ENCODE results near the gene MTSS2.

Gene MTSS2

DNA sequence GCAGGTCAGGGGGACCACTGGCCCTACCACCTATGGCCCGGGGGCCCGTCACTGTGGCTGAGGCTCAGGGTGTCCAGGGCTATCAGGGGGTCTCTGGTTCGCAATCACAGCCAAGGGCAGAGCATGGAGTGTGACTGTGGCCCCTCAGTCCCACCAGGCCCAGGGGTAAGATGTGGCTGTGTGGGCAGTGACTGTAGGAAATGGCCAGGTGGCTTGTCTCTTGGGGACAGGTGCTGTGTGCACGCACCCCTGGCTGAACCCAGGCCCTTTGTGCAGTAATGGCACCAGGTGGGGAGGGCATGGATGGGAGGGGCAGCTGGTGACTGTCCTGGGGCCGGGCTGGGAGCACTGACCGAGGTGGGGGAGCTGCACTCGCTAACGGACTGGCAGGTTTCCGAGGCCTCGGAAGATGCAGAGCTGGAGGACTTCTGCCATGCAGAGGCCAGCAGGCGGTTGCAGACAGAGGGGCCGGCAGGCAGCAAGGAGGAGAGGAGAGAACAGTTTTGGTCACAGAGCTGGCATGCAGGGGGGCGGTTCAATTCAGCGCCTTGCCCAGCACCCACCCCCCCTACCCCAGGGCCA, 20.6 kb downstream of the MTSS2 start:
- H3K4ac ChIP-seq (ENCODE audit: low read depth, low read length) = no peak overlapping the region
- H3K4me3 ChIP-seq (ENCODE audit: low read length) = no peak overlapping the region
- H3K4me2 ChIP-seq (ENCODE audit: low read length) = no peak overlapping the region
- no peak overlapping the region for H4K8ac ChIP-seq (ENCODE audit: low read depth, low read length)
- no peak overlapping the region for H3K56ac ChIP-seq (ENCODE audit: low read length)
- no peak overlapping the region for H2BK15ac ChIP-seq (replicated peaks; ENCODE audit: low read depth)
- H2BK5ac ChIP-seq (ENCODE audit: low read length) = no peak overlapping the region
- H3K79me2 ChIP-seq (ENCODE audit: control insufficient read depth, insufficient read depth, low read length) = no peaks in the 10 kb centered on the region
- H3K36me3 ChIP-seq (ENCODE audit: control insufficient read depth, insufficient read depth, low read length) = no peaks in the 10 kb centered on the region
- no peak overlapping the region for H3K27ac ChIP-seq (ENCODE audit: low read depth, low read length)
- no peaks in the 10 kb centered on the region for H3K79me1 ChIP-seq (ENCODE audit: low read length)
- H3K18ac ChIP-seq (ENCODE audit: low read length) = no peak overlapping the region
- H4K5ac ChIP-seq (ENCODE audit: low read length) = no peak overlapping the region
- H3K9ac ChIP-seq (ENCODE audit: low read length) = no peak overlapping the region
- no peak overlapping the region for H2BK120ac ChIP-seq (ENCODE audit: low read depth, low read length)
- H3K4me1 ChIP-seq (ENCODE audit: control insufficient read depth, low read depth, low read length) = peaks cover 2% of the 10 kb centered on the region
- no CpG with 5 or more reads among the region's 14 CpGs for WGBS (ENCODE audit: extremely low coverage, insufficient coverage, low lambda C conversion rate)
- no peak for DNase-seq
- no peak overlapping the region for H3K23ac ChIP-seq (ENCODE audit: low read length)
- no peaks in the 10 kb centered on the region for H3K27me3 ChIP-seq (ENCODE audit: insufficient read depth, low read length, poor library complexity)
- H2AK5ac ChIP-seq (ENCODE audit: low read length) = no peak overlapping the region

DNA sequence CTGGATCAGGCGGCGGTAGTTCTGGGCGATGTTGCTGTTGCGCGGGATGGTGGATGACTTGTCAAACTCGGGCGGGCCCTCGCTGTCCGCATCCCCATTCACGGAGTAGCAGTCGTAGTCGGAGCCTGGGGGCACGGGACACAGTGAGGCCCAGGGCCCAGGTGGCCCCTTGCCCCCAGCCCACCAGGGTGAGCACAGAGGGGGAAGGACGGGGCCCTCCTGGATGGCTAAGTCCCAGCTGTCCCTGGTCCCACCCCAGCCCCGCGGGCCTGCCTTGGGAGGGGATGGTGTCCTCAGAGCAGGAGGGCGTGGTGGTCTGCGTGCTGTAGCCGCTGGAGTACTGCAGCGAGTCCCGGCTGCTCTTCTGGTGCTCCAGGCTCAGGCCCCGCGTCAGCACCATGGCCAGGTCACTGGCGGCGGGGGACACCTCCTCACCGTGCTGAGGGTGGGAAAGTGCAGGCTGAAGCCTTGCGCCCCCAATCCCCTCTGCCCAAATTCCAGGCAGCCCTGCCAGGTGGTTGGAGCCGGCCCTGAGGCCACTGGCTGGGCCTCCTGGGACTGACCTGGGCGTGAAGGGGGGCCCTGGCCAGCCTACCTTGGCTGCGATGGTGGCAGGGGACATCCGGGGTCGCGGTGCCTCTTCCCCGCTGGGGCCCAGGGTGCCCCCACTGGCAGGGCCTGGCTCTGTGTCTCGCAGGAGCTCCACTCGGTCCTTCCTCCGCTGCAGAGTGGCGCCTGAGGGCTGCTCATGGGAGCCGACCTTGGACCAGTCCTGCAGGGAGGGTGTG, 21.3 kb downstream of the MTSS2 start:
- Histone ChIP-seq H3K4me2 (ENCODE audit: low read length) (no peak overlapping the region), H2AK5ac (ENCODE audit: low read length) (no peak overlapping the region), H3K4ac (ENCODE audit: low read depth, low read length) (no peak overlapping the region), H3K27me3 (ENCODE audit: insufficient read depth, low read length, poor library complexity) (no peaks in the 10 kb centered on the region), H2BK5ac (ENCODE audit: low read length) (no peak overlapping the region), H3K79me2 (ENCODE audit: control insufficient read depth, insufficient read depth, low read length) (no peaks in the 10 kb centered on the region), H3K27ac (ENCODE audit: low read depth, low read length) (no peak overlapping the region), H4K8ac (ENCODE audit: low read depth, low read length) (no peak overlapping the region), H3K4me3 (ENCODE audit: low read length) (no peak overlapping the region), H3K56ac (ENCODE audit: low read length) (no peak overlapping the region), H4K5ac (ENCODE audit: low read length) (no peak overlapping the region), H3K4me1 (ENCODE audit: control insufficient read depth, low read depth, low read length) (peaks cover 2% of the 10 kb centered on the region), H3K23ac (ENCODE audit: low read length) (no peak overlapping the region), H2BK15ac (replicated peaks; ENCODE audit: low read depth) (no peak overlapping the region), H3K18ac (ENCODE audit: low read length) (no peak overlapping the region), H3K79me1 (ENCODE audit: low read length) (no peaks in the 10 kb centered on the region), H3K9ac (ENCODE audit: low read length) (no peak overlapping the region), H3K36me3 (ENCODE audit: control insufficient read depth, insufficient read depth, low read length) (no peaks in the 10 kb centered on the region), H2BK120ac (ENCODE audit: low read depth, low read length) (no peak overlapping the region)
- no peak for DNase-seq
- no CpG with 5 or more reads among the region's 39 CpGs for WGBS (ENCODE audit: extremely low coverage, insufficient coverage, low lambda C conversion rate)

DNA sequence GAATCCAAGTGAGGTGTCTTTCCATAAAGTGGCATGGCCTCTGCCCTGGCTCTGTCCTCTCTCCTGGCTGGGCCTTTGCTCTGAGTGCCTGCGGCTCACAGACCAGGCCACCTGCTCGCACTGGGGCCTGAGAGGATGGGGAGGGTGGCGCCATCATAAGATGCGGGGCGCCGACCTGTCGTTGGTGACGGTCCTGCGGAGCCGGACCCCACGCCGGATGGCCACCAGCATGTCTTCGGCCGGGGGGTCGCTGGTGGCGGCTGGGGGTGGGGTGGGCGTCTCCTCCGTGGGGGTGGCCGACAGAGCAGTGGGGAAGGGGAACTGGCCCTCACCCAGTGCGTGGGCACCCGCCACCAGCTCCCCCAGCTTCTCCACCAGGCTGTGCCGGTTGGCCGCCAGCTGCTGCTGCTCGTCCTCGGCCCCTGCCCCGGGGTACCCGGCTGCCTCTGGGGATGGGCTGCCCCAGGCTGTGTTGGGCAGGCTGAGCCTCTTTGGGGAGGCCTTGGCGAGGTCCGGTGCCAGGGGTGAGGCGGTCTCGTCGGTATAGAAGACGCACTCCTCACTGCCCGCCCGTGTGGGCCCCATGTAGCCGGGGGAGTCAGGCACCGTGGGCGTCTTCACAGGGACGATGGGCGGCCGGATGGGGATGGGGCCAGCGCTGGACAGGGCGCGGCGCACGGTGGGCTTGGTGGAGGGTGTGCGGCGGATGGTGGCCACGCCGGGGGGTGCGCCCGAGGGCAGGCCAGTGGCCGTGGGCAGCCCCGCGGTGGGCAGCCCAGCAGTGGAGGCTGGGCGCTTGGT, 22.1 kb downstream of the MTSS2 start:
- Histone ChIP-seq H2BK5ac (ENCODE audit: low read length) (no peak overlapping the region), H3K4me1 (ENCODE audit: control insufficient read depth, low read depth, low read length) (peaks cover 2% of the 10 kb centered on the region), H3K36me3 (ENCODE audit: control insufficient read depth, insufficient read depth, low read length) (no peaks in the 10 kb centered on the region), H2BK120ac (ENCODE audit: low read depth, low read length) (no peak overlapping the region), H3K4me2 (ENCODE audit: low read length) (no peak overlapping the region), H3K79me2 (ENCODE audit: control insufficient read depth, insufficient read depth, low read length) (no peaks in the 10 kb centered on the region), H3K27me3 (ENCODE audit: insufficient read depth, low read length, poor library complexity) (no peaks in the 10 kb centered on the region), H4K8ac (ENCODE audit: low read depth, low read length) (no peak overlapping the region), H3K27ac (ENCODE audit: low read depth, low read length) (no peak overlapping the region), H3K4me3 (ENCODE audit: low read length) (no peak overlapping the region), H2AK5ac (ENCODE audit: low read length) (no peak overlapping the region), H3K79me1 (ENCODE audit: low read length) (no peaks in the 10 kb centered on the region), H3K56ac (ENCODE audit: low read length) (no peak overlapping the region), H3K9ac (ENCODE audit: low read length) (no peak overlapping the region), H3K4ac (ENCODE audit: low read depth, low read length) (no peak overlapping the region), H3K23ac (ENCODE audit: low read length) (no peak overlapping the region), H2BK15ac (replicated peaks; ENCODE audit: low read depth) (no peak overlapping the region), H4K5ac (ENCODE audit: low read length) (no peak overlapping the region), H3K18ac (ENCODE audit: low read length) (no peak overlapping the region)
- DNase-seq = no peak
- WGBS (ENCODE audit: extremely low coverage, insufficient coverage, low lambda C conversion rate) = no CpG with 5 or more reads among the region's 56 CpGs

DNA sequence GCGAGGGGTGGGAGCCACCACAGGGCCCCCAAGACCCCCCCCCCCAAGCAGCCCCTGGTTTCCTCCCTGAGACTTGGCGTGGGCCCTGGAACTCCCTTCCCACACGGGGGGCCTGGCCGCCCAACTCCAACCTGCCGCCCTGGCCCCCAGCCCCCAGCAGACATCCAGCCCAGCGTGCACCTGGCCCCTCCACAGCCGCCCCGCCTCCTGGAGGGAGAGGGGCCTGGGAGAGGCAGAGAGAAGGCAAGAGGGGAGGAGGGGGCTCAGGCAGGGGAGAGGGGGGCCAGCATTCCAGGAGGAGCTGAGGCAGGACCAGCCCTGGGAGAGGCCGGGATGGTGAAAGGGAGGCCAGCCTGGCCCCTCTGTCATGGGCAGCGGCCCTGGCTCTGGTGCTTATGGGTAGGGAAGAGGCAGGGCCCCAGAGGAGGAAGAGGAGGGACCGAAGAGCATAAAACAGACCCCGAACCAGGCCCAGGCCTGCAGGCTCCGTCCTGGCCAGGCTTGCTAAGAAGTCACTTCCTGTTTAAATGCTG, 22.8 kb downstream of the MTSS2 start:
- no peak overlapping the region for H3K4me2 ChIP-seq (ENCODE audit: low read length)
- H4K8ac ChIP-seq (ENCODE audit: low read depth, low read length) = no peak overlapping the region
- H3K56ac ChIP-seq (ENCODE audit: low read length) = no peak overlapping the region
- no peak overlapping the region for H4K5ac ChIP-seq (ENCODE audit: low read length)
- no peak overlapping the region for H3K9ac ChIP-seq (ENCODE audit: low read length)
- H2AK5ac ChIP-seq (ENCODE audit: low read length) = no peak overlapping the region
- H3K23ac ChIP-seq (ENCODE audit: low read length) = no peak overlapping the region
- no peak overlapping the region for H3K4me3 ChIP-seq (ENCODE audit: low read length)
- H3K79me2 ChIP-seq (ENCODE audit: control insufficient read depth, insufficient read depth, low read length) = no peaks in the 10 kb centered on the region
- peaks cover 2% of the 10 kb centered on the region for H3K4me1 ChIP-seq (ENCODE audit: control insufficient read depth, low read depth, low read length)
- H3K79me1 ChIP-seq (ENCODE audit: low read length) = no peaks in the 10 kb centered on the region
- H2BK15ac ChIP-seq (replicated peaks; ENCODE audit: low read depth) = no peak overlapping the region
- no peak overlapping the region for H3K27ac ChIP-seq (ENCODE audit: low read depth, low read length)
- H2BK5ac ChIP-seq (ENCODE audit: low read length) = no peak overlapping the region
- no peaks in the 10 kb centered on the region for H3K27me3 ChIP-seq (ENCODE audit: insufficient read depth, low read length, poor library complexity)
- no CpG with 5 or more reads among the region's 13 CpGs for WGBS (ENCODE audit: extremely low coverage, insufficient coverage, low lambda C conversion rate)
- H3K18ac ChIP-seq (ENCODE audit: low read length) = no peak overlapping the region
- H3K4ac ChIP-seq (ENCODE audit: low read depth, low read length) = no peak overlapping the region
- DNase-seq = no peak
- H2BK120ac ChIP-seq (ENCODE audit: low read depth, low read length) = no peak overlapping the region
- H3K36me3 ChIP-seq (ENCODE audit: control insufficient read depth, insufficient read depth, low read length) = no peaks in the 10 kb centered on the region

DNA sequence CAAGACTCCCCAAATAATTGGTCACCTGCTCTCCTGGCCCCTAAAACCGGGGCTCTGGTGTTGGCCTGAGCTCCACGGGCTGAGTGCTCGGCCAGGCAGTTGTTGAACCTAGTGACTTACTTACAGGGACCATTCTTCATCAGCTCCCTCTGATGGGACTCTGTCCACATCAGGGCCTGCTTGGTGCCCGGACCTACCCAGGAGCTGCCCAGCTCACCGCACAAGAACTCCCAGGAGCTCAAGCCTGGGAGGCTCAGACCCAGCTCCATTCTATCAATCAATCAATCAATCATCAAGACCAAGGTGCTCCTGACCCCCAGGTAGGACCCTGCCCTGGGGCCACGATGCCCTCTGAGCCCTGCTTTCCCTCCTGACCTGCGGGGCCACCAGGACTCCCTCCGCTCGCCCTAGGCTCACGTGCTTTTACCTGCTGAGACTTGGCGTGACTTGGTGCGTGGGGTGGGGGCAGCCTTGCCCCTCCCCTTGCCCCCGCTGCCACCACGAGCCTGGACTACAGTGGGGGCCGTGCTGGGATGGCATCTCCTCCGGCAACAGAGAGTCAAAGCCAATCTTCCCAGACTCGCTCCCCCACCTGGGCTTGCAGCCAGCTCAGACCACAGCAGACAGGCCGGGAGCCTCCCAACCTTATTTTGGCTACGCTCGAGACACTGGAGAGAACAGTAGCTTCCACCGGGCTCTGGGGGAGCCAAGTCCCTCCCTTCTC, 23.8 kb downstream of the MTSS2 start:
- Histone ChIP-seq H3K36me3 (ENCODE audit: control insufficient read depth, insufficient read depth, low read length) (no peaks in the 10 kb centered on the region), H3K79me1 (ENCODE audit: low read length) (no peaks in the 10 kb centered on the region), H2AK5ac (ENCODE audit: low read length) (no peak overlapping the region), H3K18ac (ENCODE audit: low read length) (no peak overlapping the region), H2BK120ac (ENCODE audit: low read depth, low read length) (no peak overlapping the region), H2BK5ac (ENCODE audit: low read length) (no peak overlapping the region), H3K4me3 (ENCODE audit: low read length) (no peak overlapping the region), H3K27me3 (ENCODE audit: insufficient read depth, low read length, poor library complexity) (no peaks in the 10 kb centered on the region), H3K4me1 (ENCODE audit: control insufficient read depth, low read depth, low read length) (peaks cover 2% of the 10 kb centered on the region), H3K79me2 (ENCODE audit: control insufficient read depth, insufficient read depth, low read length) (no peaks in the 10 kb centered on the region), H3K4ac (ENCODE audit: low read depth, low read length) (no peak overlapping the region), H3K56ac (ENCODE audit: low read length) (no peak overlapping the region), H3K9ac (ENCODE audit: low read length) (no peak overlapping the region), H4K8ac (ENCODE audit: low read depth, low read length) (no peak overlapping the region), H4K5ac (ENCODE audit: low read length) (no peak overlapping the region), H3K23ac (ENCODE audit: low read length) (no peak overlapping the region), H3K27ac (ENCODE audit: low read depth, low read length) (no peak overlapping the region), H3K4me2 (ENCODE audit: low read length) (no peak overlapping the region), H2BK15ac (replicated peaks; ENCODE audit: low read depth) (no peak overlapping the region)
- DNase-seq = no peak
- WGBS (ENCODE audit: extremely low coverage, insufficient coverage, low lambda C conversion rate) = no CpG with 5 or more reads among the region's 21 CpGs

Measured in mesendoderm (in vitro differentiated cells).